HG02970 (cell line): Measurements from ENCODE around the gene MATN1.
"Not testable (repeated sequence)": the region's sequence is repeated elsewhere in the genome, so short reads cannot be mapped to it uniquely, and the experiment has no call there.

Source experiments
- ATAC-seq: cut with Tn5 transposase; IDR thresholded peaks from one replicate; pipeline ENCODE4 v1.9.1; 2021; ENCODE audit warnings: mild to moderate bottlenecking, moderate library complexity, moderate number of reproducible peaks; ENCODE audit not compliant: unreplicated experiment, low FRiP score

Gene MATN1

DNA sequence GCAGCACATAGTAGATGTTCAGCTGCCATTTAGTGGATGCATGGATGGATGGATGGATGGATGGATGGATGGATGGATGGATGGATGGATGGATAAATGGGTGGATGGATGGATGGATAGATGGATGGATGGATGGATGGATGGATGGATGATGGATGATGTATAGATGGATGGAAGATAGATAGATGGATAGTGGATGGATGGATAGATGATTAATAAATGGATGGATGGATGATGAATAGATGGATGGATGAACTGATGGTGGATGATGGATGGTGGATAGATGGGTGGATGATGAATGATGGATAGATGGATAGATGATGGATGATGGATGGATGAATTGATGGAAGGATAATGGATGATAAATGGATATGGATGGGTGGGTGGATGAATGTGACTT is 20.6 kb downstream of the MATN1 start:
- no peak for ATAC-seq

DNA sequence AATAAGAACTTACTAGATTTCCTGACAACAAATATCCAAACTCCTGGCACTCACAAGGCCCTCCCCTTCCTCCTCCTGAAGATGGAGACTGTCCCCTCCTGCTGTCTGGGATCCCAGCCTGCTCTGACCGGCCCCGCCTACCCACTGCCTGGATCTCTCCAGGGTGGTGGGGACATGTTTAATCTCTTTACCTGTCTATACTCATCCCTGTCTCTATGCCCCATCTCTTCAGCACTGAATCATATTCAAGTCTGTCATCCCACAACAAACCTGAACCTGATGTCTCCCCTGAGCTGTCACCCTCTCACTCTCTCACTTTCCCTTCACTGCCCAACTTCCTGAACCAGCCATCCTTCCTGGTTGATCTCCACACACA is 22.1 kb downstream of the MATN1 start:
- ATAC-seq = no peak

DNA sequence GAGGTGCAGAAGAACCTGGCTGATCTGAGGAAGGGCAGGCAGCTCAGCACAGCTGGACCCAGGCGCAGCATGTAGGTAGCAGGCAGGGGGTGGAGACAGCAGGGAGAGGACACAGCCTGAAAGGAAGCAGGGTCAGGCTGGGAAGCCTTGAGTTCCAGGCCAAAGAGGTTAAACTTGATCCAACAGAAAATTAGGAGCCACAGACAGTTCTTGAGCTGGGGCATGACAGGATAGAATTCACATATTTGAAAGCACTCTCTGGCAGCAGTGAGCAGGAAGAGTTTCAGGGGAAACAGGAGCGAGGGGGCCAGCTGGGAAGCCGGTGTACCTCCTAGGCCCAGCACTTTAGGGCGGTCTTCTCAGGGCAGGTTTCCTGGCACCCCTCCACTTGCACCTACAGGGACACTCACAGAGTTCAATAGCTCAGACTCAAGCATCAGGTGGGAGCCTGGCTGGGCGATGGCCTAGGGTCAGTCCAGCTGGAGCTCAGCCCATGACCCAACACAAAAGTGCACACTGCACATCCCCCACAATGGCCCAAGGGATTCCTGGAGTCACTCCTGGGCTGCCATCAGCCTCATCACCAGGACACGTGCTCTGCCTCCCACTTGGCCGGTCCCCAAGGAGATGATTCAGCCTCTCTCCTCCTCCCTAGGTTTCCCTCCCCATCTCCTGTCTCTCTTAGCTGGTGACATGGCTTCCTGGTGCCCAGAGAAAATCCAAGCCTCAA is 22.7 kb downstream of the MATN1 start:
- ATAC-seq = no peak

DNA sequence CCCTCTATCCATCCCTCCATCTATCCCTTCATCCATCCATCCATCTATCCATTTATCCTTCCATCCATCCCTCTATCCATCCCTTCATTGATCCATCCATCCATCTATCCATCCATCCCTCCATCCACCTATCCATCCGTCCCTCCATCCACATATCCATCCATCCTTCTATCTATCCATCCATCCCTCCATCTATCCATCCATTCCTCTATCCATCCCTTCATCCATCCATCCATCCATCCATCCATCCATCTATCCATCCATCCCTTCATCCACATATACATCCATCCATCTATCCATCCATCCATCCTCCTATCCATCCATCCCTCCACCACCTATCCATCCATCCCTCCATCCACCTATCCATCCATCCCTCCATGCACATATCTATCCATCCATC is 23.6 kb downstream of the MATN1 start:
- ATAC-seq = no peak

DNA sequence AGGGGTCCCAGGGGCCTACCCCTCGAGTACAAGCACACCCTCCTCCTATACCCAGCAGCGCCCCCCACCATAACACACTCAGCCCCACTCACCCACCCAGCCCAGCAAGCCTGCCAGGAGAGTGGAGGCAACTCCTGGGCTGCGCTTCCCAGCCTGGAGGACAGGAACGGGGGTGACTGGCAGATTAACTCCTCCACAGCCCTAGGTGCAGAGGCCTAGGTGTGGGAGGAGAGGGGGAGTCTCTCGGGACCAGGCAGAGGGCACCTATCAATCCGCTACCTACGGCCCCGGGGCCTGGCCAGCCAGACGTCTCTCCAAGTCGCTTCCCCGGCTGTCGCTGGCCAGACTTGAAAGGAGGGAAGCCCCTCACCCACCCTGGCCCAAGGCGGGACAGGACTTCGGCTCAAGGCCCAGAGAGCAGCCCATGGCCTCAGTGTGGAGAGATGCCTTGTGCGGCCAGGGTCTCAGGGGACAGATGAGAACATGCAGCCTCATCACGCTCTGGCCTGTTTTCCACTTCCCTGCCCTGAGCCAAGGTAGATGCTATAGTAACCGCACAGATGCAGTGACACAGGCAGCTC is 24.9 kb downstream of the MATN1 start:
- no peak for ATAC-seq

DNA sequence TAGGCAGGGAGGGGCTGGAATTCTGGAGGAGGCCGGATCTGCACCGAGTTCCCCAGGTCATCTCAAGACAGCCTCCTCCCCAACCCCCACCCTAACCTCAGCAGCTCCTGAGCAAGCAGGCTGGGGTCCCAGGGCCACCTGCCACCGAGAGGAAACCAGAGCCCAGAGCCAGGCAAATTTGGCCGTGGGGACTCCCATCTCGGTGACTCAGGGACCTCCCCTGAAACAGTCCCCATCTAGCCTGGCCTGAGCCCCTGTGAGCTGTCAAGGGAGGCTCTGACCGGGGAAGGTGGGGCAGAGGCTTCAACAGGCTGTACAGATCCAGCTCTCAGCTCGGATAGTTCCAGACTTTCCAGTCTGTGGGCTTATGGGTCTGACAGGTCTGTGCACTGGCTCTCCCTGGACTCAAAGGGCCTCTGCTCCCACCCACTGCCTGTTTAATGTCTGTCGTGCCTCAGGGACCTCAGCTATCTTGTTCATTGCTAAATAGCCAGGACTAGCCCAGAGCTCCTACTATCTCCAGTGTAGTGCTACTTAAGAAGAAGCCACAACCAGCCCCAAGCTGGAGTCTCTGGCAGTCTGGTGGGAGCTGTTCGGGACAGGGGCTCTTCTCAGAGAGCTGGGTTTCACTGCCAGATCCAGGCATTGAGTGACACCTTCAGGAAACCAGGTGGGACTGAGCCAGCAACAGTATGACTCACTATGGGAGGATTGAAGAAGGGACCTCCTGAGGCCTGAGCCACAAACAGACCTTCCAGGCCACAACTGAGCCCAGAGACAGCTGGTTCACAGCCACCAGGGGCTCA is 25.6 kb downstream of the MATN1 start:
- ATAC-seq = no peak

DNA sequence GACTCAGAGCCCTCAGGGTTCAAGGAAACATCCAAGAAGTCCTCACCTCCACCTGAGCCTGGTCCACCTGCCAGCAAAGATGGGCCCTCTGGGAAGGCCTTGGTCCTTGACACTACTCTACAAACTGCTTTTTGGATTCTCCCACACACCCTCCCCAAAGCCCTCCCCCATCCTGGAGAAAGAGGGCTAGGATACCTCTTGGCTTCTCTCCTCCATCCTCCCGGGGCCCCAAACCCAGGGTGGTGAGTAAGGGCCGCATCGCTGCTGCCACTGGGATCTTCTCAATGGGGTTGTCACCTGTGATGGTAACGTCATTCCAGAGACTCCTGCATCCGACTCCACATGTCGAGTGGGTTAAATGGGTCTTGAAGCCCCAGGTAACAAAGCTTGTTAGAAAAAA is 26.6 kb downstream of the MATN1 start:
- no peak for ATAC-seq

DNA sequence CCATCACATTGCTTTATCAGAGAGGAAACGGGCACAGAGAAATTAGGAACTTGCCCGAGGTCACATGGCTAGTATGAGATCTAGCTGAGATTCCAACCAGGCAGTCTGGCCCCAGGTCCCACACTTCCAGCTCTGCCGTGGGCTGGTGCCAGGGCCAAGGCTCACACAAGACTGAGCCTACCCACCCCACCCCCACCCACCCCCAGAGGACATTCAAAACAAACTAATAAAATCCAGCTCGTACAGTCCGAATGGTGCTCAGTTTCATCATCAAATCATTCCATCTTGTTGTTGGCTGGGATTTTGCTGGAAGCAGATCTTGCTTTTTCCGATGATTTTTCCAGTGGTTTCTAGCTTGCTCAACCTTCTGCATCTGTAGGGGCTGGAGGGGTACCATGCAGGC is 27.9 kb downstream of the MATN1 start:
- ATAC-seq = no peak

DNA sequence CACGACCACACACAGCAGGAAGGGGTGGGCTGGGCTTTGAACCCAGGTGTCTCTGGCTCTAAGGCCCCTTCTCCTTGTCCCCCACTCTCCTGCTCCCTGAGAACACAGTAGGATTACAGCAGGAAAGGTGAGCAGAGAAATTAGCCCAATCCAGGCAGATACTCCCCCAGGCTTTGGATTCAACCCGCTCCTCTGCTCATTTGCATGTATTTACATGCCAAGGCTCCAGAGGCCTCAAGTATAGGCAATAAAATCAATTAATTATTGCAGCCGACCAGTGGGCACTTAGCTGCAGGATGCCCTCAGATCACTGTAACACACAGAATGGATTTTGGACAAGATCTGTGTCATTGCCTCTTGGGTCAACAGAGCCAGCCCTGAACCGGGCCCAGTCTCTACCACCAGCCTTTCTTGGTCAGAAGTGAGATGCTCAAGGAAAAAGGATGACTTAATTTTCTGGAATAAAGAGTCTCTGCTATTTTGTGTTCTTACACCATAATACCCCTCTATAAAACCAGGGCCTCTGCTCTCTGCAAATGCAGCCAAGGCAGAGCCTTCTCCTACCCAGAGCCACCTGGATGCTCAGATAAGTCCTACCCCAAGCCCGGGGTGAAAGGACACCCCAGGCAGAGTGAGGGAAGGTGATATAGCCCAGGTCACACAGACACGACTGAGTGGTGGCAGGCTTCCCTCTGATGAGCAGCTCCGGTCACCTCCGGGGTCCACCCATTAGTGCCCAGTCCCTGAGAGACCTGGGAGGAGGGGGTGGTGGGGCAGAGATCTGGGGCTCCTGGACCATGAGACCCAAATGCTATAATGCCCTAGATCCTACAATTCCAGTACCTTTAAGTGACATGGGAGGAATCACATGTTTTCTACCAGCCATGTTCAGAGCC is 28.9 kb downstream of the MATN1 start:
- no peak for ATAC-seq

DNA sequence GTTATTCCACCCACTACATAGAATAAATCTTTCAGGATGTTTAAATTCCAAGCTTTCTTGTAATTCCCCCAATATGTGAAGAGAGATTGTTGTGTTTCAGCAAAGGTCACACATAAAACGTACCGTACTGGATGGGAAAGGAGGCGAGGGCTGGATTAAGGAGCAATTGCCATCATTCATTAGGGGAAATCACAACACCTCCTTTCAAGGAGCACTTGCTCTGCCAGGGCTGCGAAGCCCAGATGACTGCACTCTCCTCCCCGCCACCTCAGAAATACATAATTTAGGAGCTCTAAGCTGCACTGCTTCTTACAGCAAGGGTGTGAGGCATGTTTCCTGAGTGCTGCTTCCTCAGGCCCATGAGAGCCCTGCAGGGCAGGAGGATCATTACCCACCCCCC is 29.6 kb downstream of the MATN1 start:
- no peak for ATAC-seq

DNA sequence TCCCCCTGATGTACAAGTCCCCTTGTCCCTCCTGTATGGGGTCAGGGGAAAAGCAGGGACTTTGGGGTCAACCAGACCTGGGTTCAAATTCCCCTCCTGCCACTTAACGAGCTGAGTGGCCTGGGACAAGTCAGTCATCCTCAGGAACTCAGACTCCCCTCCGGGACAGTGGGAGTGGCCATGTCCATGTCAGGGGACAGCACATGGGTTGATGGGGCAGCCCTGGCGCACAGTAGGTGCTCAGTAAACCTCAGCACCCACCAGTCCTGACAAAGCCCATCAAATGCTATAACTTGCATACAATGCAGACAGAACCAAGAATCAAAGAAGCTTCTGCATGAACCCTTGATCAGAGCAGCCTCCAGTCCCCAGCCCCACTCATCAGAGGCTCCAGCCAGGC is 30.0 kb downstream of the MATN1 start:
- no peak for ATAC-seq

DNA sequence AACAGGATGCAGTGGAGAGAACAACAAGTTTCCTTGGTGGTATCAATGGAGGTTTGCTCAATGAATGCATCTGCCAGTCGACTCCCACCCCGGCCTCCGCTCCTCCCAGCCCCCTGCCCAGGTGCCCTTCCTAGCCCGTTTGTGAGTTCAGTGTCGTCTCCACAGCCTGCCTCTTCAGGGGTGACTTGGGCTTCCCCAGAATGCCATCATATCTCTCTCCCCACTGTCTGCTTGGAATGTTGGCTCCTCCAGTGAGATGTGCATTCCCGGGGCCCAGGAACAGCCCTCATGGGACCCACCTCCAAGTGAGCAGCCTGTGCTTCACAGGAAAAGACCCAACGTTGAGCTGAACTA is 30.5 kb downstream of the MATN1 start:
- ATAC-seq = no peak

DNA sequence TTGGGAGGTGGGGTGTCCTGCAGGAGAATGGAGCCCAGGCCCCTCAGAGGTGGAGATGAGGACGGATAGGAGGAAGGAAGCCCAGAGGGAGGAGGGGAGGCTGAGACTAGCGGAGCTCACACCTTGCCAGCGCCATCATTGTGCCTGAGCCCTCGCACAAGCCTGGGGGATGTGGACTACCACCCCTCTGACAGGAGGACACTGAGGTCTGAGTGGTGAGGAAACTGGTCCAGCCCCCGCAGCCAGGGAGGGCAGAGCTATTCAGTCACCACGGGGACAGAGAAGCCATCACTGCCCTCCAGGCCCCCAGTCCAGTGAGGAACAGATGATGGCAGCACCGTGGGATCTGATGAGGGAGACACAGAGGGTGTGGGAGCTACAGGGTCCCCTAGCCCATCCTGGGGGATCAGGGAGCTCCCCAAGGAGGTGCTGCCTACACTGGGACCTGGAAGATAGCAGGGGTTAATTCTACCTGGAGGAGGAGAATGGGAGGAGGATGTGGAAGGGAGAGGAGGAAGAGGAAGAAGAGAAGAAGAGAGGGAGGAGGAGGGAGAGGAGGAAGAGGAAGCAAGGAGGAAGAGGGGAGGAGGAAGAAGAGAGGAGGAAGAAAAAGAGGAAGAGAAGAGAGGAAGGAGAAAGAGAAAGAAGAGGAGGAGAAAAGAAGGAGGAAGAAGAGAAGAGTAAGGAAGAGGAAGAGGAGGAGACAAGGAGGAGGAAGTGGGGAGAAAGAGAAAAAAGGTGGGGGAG is 31.0 kb downstream of the MATN1 start:
- no peak for ATAC-seq

DNA sequence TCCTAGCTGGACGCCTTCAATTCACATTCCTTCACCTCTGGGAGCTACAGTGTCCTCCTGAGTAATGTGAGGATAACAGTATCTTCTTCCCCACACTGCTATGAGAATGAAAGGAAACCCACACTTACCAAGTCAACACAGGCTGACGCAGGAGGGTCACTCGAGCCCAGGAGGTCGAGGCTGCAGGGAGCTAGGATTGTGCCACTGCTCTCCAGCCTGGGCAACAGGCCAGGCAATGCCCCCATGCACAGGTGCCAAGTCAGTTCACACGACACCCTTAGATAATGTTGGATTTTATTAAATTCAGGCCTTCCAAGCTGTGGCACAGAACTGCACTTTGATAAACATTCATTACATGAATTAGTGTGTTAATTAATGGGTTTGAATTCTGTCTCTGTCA is 31.9 kb downstream of the MATN1 start:
- no peak for ATAC-seq

DNA sequence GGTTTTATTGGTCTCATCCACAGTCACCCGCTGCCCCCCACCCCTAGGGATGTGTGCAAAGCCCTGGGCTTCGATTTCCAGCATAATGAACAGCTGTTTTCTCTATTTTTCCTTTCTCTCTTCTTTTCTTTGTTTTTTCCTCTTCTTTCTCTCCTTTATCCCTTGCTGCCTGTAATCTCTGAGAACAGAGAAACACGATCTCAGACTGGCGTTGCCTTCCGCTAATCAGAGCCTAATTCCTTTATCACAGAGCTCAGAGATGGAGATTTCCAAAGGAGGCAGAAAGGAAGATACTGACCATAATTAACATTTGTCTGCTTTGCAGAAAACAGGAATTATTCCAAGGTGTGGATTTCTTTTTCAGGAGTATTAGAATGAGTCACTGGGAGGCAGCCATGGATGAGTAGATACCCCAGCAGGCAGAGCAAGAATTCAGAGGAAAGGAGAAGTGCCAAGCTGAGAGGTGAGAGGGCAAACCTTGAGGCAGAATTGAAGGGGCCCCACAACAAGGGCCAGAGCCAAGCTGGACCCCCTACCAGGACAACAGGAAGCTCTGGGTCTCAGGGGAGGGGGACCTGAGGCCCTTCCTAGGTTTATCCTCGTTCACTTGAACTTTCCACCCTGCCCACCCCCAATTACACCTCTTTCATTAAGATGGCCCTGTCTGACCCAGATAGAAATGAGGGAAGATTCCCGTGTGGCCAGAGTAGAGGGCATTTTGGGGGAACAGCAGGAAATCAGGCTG is 33.3 kb downstream of the MATN1 start:
- ATAC-seq = no peak

DNA sequence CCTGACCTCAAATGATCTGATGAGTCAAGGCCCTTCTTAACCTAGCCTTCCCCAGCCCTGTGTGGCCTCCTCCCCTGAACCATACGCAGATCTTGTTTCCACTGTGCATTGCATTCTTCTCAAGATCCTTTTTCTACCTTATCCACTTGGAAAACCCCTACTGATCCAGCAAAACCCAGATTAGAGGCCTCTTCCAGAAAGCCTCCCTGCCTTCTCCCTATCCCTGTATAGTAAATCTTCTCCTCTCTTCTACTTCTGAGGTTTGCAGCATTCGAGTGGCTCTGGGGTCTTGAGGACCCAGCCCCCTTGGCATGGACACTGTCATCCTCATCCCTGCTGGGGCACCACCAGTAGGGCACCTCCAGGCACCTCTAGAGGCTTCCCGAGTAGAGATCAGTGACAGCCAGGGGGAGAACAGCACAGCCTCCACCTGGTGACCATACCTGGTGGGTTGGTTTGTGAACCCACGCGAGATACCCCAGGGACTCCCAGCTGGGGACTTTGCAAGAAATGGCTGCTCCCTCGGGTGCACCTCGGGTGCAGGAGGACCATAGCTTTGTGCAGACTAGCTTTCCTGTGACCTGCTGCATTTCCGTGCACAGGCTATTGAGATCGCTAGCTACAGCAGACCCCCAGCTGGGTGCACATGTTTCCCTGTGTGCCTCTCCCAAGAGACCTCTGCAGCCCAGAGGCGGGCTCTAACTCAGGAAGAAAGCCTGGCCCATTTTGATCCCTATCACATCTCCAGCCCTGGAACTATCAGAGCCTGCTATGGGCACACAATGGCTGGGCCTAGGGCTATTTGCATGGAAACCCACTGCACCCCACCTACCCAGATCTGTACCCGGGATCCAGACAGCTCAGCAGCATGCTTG is 34.2 kb downstream of the MATN1 start:
- no peak for ATAC-seq

DNA sequence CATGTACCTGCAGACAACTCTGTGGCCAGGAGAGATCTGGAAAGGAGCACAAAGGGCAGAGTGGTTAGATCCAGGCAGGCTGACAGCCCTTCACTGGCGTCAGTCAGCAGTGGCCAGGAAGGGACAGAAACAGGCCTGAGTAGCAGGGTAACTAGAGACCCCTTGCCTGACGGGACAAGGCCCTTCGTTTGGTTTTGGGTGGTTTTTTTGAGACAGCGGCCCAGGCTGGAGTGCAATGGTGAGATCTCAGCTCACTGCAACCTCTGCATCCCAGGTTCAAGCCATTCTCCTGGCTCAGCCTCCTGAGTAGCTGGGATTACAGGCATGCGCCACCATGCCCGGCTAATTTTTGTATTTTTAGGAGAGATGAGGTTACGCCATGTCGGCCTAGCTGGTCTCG is 34.9 kb downstream of the MATN1 start:
- ATAC-seq = not testable (repeated sequence)

DNA sequence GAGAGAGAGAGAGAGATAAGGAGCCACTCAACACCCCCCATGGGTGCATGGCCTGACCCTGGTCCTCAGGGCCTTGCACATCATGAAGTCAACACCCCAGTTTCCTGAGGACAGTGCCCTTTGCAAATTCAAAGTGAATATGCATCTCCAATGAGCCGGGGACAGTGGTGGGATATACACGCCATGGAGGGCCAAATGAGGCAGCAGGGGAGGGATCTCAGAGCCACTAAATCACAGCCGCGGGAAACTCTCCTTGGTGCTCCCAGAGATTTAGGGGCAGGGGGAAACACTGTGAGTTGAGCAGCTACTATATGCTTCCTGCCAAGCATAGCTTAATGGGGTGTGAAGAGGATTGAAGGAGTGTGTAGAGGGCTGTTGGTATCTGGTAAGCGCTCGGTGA is 35.5 kb downstream of the MATN1 start:
- no peak for ATAC-seq
